DND-41 (cell line): ENCODE measurements around the gene PDPR.
"Not testable (repeated sequence)": the region's sequence is repeated elsewhere in the genome, so short reads cannot be mapped to it uniquely, and the experiment has no call there.

Experiments
- ATAC-seq: fragments of 200-7000 bp; cut with Tn5 transposase; 3 replicates; pipeline ENCODE4 v1.9.1; 2021; ENCODE audit warnings: low read depth; ENCODE audit not compliant: insufficient read depth
- DNase-seq: peaks from one replicate; pipeline ENCODE4 v3.0.0-alpha.2; 2020
- H2AFZ ChIP-seq: 2 replicates; pipeline ENCODE4 v1.6.0; 2012; ENCODE audit warnings: low read depth, low read length
- H3K27ac ChIP-seq: 2 replicates; pipeline ENCODE4 v1.5.1; 2012; ENCODE audit warnings: low read length, inconsistent platforms
- H3K27me3 ChIP-seq: fragments of 200-600 bp; sonication (generic); 2 replicates; pipeline ENCODE4 v1.6.0; 2012; ENCODE audit warnings: low read length, mild to moderate bottlenecking, inconsistent platforms; ENCODE audit not compliant: insufficient read depth, poor library complexity
- H3K36me3 ChIP-seq: 2 replicates; pipeline ENCODE4 v1.5.1; 2012; ENCODE audit warnings: low read length, inconsistent platforms; ENCODE audit not compliant: insufficient read depth
- H3K4me1 ChIP-seq: 2 replicates; pipeline ENCODE4 v1.5.1; 2012; ENCODE audit warnings: mild to moderate bottlenecking, low read length; ENCODE audit not compliant: insufficient read depth
- H3K4me2 ChIP-seq: 2 replicates; pipeline ENCODE4 v1.6.0; 2012; ENCODE audit warnings: mild to moderate bottlenecking, moderate library complexity, low read length, inconsistent platforms; ENCODE audit not compliant: insufficient read depth
- H3K4me3 ChIP-seq, 2 experiments: fragments of 200-600 bp in 1 of 2; shearing (Covaris generic) in 1 of 2; 2 replicates each; pipeline ENCODE4 v1.5.1; 2012 to 2016; ENCODE audit warnings: inconsistent platforms in 2 of 2, low read length in 2 of 2, mild to moderate bottlenecking in 2 of 2, low read depth in 1 of 2, moderate library complexity in 1 of 2
- H3K79me2 ChIP-seq: 2 replicates; pipeline ENCODE4 v1.6.0; 2012; ENCODE audit warnings: low read length, inconsistent platforms; ENCODE audit not compliant: insufficient read depth
- H3K9ac ChIP-seq: 2 replicates; pipeline ENCODE4 v1.6.0; 2012; ENCODE audit warnings: low read depth, mild to moderate bottlenecking, inconsistent platforms, low read length, moderate library complexity
- H3K9me3 ChIP-seq: 2 replicates; pipeline ENCODE4 v1.5.1; 2012; ENCODE audit warnings: low read length, moderate library complexity, mild to moderate bottlenecking, inconsistent platforms; ENCODE audit not compliant: insufficient read depth, severe bottlenecking
- H4K20me1 ChIP-seq: 2 replicates; pipeline ENCODE4 v1.6.0; 2012; ENCODE audit warnings: low read length; ENCODE audit not compliant: insufficient read depth
- EZH2 ChIP-seq: IDR thresholded peaks from 3 replicates; pipeline ENCODE4 v1.6.1; 2012; ENCODE audit warnings: borderline replicate concordance, low read depth, mild to moderate bottlenecking, moderate library complexity, low read length, inconsistent platforms; ENCODE audit not compliant: severe bottlenecking
- TF ChIP-seq, protein P1 (sequence below): IDR thresholded peaks from 2 replicates; pipeline ENCODE4 v1.5.1; 2012; ENCODE audit warnings: borderline replicate concordance, low read length, moderate library complexity, mild to moderate bottlenecking; ENCODE audit not compliant: poor library complexity, severe bottlenecking; ENCODE audit errors: extremely low read depth

Gene PDPR

DNA sequence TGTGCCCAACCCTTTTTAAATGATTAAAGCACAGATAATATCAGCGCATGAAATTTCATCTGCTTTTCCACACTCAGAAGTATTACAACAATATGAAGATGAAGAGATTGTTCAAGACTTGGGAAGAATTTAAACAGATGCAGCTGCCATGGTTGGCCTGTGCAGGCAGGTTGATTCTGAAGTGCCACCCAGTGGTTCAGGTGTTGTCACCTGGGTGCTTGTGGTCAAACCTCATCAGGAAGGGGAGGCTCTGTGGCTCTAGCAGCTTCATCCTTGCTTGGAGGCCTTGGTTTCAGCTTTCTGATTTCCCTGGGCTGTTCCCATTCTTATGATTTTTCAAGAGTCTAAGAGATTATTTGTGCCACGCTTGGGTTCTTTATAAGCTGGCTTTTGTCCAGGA lies 37.3 kb downstream of the PDPR start:
- H3K4me3 ChIP-seq: no peak overlapping the region
- H3K36me3 ChIP-seq: peaks cover 84% of the 10 kb centered on the region
- H3K4me1 ChIP-seq: no peaks in the 10 kb centered on the region
- H2AFZ ChIP-seq: no peak overlapping the region
- TF ChIP-seq, protein P1, sequence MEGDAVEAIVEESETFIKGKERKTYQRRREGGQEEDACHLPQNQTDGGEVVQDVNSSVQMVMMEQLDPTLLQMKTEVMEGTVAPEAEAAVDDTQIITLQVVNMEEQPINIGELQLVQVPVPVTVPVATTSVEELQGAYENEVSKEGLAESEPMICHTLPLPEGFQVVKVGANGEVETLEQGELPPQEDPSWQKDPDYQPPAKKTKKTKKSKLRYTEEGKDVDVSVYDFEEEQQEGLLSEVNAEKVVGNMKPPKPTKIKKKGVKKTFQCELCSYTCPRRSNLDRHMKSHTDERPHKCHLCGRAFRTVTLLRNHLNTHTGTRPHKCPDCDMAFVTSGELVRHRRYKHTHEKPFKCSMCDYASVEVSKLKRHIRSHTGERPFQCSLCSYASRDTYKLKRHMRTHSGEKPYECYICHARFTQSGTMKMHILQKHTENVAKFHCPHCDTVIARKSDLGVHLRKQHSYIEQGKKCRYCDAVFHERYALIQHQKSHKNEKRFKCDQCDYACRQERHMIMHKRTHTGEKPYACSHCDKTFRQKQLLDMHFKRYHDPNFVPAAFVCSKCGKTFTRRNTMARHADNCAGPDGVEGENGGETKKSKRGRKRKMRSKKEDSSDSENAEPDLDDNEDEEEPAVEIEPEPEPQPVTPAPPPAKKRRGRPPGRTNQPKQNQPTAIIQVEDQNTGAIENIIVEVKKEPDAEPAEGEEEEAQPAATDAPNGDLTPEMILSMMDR: no peak
- no peak for TF ChIP-seq EZH2
- H3K9me3 ChIP-seq: no peaks in the 10 kb centered on the region
- H3K9ac ChIP-seq: no peak overlapping the region
- H3K79me2 ChIP-seq: no peaks in the 10 kb centered on the region
- no peak overlapping the region for H3K4me2 ChIP-seq
- no peak for DNase-seq
- H3K27ac ChIP-seq: no peak overlapping the region
- H4K20me1 ChIP-seq: 0 out of 2 replicates have a peak, but pooled peaks cover 3% of the 10 kb centered on the region
- H3K27me3 ChIP-seq: no peaks in the 10 kb centered on the region
- no peak for ATAC-seq

DNA sequence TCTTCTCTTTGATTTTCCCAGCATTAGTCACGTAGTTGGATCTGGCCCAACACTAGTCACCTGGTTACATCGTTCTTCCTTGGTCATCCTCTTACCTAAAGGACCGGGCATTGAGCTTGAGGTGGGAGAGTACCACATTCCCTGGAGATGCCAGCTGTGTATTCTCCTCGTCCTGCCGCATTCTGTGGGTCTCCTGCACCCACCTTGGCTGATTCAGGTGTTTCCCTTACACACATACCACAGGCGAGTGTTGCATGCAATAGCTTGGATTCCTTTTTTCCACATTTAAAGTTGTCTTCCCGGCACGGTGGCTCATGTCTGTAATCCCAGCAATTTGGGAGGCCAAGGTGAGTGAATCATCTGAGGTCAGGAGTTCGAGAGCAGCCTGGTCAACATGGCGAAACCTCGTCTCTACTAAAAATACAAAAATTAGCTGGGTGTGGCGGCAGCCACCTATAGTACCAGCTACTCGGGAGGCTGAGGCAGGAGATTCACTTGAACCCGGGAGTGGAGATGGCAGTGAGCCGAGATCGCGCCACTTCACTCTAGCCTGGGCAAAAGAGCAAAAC lies 37.9 kb downstream of the PDPR start:
- no peaks in the 10 kb centered on the region for H3K79me2 ChIP-seq
- no peak overlapping the region for H3K9ac ChIP-seq
- ATAC-seq: no peak
- no peak overlapping the region for H3K4me2 ChIP-seq
- DNase-seq: no peak
- H3K36me3 ChIP-seq: peaks cover 90% of the 10 kb centered on the region
- H3K27me3 ChIP-seq: no peaks in the 10 kb centered on the region
- H3K27ac ChIP-seq: no peak overlapping the region
- H4K20me1 ChIP-seq: 0 out of 2 replicates have a peak, but pooled peaks cover 4% of the 10 kb centered on the region
- no peaks in the 10 kb centered on the region for H3K9me3 ChIP-seq
- H2AFZ ChIP-seq: no peak overlapping the region
- TF ChIP-seq, protein P1: no peak
- TF ChIP-seq EZH2: no peak
- no peak overlapping the region for H3K4me3 ChIP-seq
- H3K4me1 ChIP-seq: no peaks in the 10 kb centered on the region

DNA sequence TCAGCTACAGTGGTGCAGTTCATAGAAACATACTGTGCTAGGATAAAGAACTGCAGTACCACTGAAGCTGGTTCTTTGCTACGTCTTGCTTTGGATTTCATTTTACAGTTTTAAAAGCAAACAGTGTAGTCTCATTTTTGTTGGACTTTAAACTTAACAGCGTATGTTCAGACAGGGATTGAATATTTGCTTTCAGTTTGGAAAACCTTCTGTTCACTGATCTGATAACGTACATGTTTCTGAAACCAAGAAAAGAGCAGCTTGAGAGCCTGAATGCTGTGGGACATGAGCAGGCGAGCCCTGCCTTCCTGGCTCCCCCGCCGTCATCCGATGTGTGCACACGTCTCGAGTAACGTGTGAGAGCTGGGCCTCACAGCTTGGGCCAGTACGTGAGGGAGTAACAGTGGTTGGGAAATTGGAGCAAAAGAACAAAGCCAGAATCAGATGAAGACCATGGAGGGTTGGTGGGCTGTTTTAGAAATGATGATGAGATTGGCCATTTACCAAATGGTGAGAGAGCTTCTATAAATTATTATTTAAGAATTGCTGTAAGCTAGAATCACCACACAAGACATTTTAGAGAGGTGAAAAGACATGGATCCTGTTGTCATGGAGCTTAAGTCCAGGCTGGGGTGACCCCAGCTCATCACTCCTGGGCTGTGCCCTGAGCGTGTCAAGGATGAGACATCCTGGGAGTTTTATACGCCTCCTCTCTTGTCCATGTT lies 38.6 kb downstream of the PDPR start:
- Histone ChIP-seq H2AFZ (no peak overlapping the region), H4K20me1 (0 out of 2 replicates have a peak, but pooled peaks cover 9% of the 10 kb centered on the region), H3K4me3 (no peak overlapping the region), H3K4me1 (no peaks in the 10 kb centered on the region), H3K4me2 (no peak overlapping the region), H3K27me3 (no peaks in the 10 kb centered on the region), H3K79me2 (no peaks in the 10 kb centered on the region), H3K9me3 (no peaks in the 10 kb centered on the region), H3K27ac (no peak overlapping the region), H3K36me3 (peaks cover 94% of the 10 kb centered on the region), H3K9ac (no peak overlapping the region)
- ATAC-seq: no peak
- no peak for TF ChIP-seq EZH2
- TF ChIP-seq, protein P1: no peak
- no peak for DNase-seq

DNA sequence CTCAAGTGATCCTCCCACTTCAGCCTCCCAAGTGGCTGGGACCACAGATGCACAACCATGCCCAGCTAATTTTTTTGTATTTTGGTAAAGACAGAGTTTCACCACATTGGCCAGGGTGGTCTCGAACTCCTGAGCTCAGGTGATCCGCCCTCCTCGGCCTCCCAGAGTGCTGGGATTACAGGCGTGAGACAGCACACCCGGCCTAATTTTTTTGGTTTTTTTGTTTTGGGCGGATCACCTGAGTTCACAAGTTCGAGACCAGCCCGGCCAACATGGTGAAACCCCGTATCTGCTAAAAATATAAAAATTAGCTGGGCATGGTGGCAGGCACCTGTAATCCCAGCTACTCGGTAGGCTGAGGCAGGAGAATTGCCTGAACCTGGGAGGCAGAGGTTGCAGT lies 40.6 kb downstream of the PDPR start:
- ATAC-seq: not testable (repeated sequence)

More for the DNA sequence above, 40.6 kb downstream of the PDPR start:
- not testable (repeated sequence) for H3K9me3 ChIP-seq, H2AFZ ChIP-seq, DNase-seq, H3K4me2 ChIP-seq, H3K9ac ChIP-seq, H3K27ac ChIP-seq, H3K4me1 ChIP-seq, H3K79me2 ChIP-seq, H3K27me3 ChIP-seq, H3K4me3 ChIP-seq
- H3K36me3 ChIP-seq: peaks cover 96% of the 10 kb centered on the region
- peaks cover 10% of the 10 kb centered on the region; the same call in 1 of the 2 replicates for H4K20me1 ChIP-seq
